Femur (tissue), 1 donor: ENCODE data around the gene TFRC.
"Not testable (repeated sequence)": the region's sequence is repeated elsewhere in the genome, so short reads cannot be mapped to it uniquely, and the experiment has no call there.

Experiments used
- DNase-seq: peaks from one replicate; pipeline ENCODE4 v3.0.0-alpha.2; 2017

The TFRC gene

GRCh38 chr3:196002721-196003120 lies 79.2 kb downstream of the TFRC start:
- not testable (repeated sequence) for DNase-seq

GRCh38 chr3:196001240-196001639 lies 80.7 kb downstream of the TFRC start:
- DNase-seq: not testable (repeated sequence)

GRCh38 chr3:196000360-196000950 lies 81.4 kb downstream of the TFRC start:
- DNase-seq: not testable (repeated sequence)

- DNase-seq: no peak
Observed at GRCh38 chr3:195999896-196000295, 82.0 kb downstream of the TFRC start.
